ENCODE data around the gene CALM1.

The CALM1 gene

GRCh38 chr14:90396341-90397339 lies at the start of gene CALM1 (continued):
- TF ChIP-seq PRDM4 (tag by site-specific recombination; IDR thresholded peaks at IDR 0.05) (peak; percentile 49), ZNF843 (tag by site-specific recombination; IDR thresholded peaks at IDR 0.05) (peak; percentile 26; the same call in 1 of the 2 replicates), ZNF175 (tag by site-specific recombination; IDR thresholded peaks at IDR 0.05) (no peak), ZNF140 (tag by site-specific recombination; IDR thresholded peaks at IDR 0.05) (no peak)

GRCh38 chr14:90348270-90348669 lies 48.6 kb upstream of the CALM1 start:
- H3K27ac ChIP-seq (ENCODE audit: extremely low read depth, low read depth, low read length), result no peak overlapping the region
- H3K36me3 ChIP-seq (ENCODE audit: control insufficient read depth in 2 of 2, insufficient read depth in 1 of 2, low read length in 2 of 2), result no peaks in the 10 kb centered on the region
- H3K4me1 ChIP-seq (ENCODE audit: control insufficient read depth, insufficient read depth, low read length), result peaks cover 7% of the 10 kb centered on the region
- POLR2A ChIA-PET, result no interaction called here
- CTCF ChIA-PET, result no interaction called here
- TF ChIP-seq MYNN (tag by site-specific recombination; IDR thresholded peaks at IDR 0.05; ENCODE audit: borderline replicate concordance) (no peak), ZNF513 (tag by site-specific recombination; IDR thresholded peaks at IDR 0.05) (no peak), RBAK (tag by site-specific recombination; IDR thresholded peaks at IDR 0.05) (no peak), ZIC2 (tag by site-specific recombination; IDR thresholded peaks at IDR 0.05) (no peak), HOXD13 (CRISPR knock-in tag; IDR thresholded peaks at IDR 0.05; ENCODE audit: borderline replicate concordance) (no peak), GLI4 (tag by site-specific recombination; IDR thresholded peaks at IDR 0.05) (no peak), ZNF354C (tag by site-specific recombination; IDR thresholded peaks at IDR 0.05; ENCODE audit: borderline replicate concordance, low read depth) (no peak), SP3 (tag by site-specific recombination; IDR thresholded peaks at IDR 0.05) (no peak), PRDM2 (tag by site-specific recombination; IDR thresholded peaks at IDR 0.05; ENCODE audit: borderline replicate concordance) (no peak), ZBTB1 (tag by site-specific recombination; IDR thresholded peaks at IDR 0.05) (no peak), ZFP3 (tag by site-specific recombination; IDR thresholded peaks at IDR 0.05; ENCODE audit: low read depth) (no peak), MEIS1 (CRISPR knock-in tag; IDR thresholded peaks at IDR 0.05; ENCODE audit: borderline replicate concordance) (no peak), ZNF140 (tag by site-specific recombination; IDR thresholded peaks at IDR 0.05) (no peak), ZNF521 (tag by site-specific recombination; IDR thresholded peaks at IDR 0.05) (no peak), ZNF239 (tag by site-specific recombination; IDR thresholded peaks at IDR 0.05) (no peak), BCL11A (tag by site-specific recombination; IDR thresholded peaks at IDR 0.05; ENCODE audit: low read depth) (no peak), ZSCAN23 (tag by site-specific recombination; IDR thresholded peaks at IDR 0.05) (no peak), ZNF48 (tag by site-specific recombination; IDR thresholded peaks at IDR 0.05) (no peak), BCL6B (tag by site-specific recombination; IDR thresholded peaks at IDR 0.05) (no peak)
- no peaks in the 10 kb centered on the region for H3K9me3 ChIP-seq (ENCODE audit: control insufficient read depth, insufficient read depth, low read depth, low read length)
- no peak overlapping the region for H3K4me3 ChIP-seq (ENCODE audit: low read depth, low read length)

Data from HEK293 (cell line).